Measurements from ENCODE around the gene NUDT16L1. TPM values are rescaled to one million over a fixed set of nuclear protein-coding genes. Genes with fewer than 3 reads are reported as not detected.
A peak's percentile ranks its signal among the peaks of the same experiment; 100 is the strongest.

The NUDT16L1 gene
- total and polyA plus RNA-seq, 2 of the 13 experiments (the other 11 are each of a cell fraction or from before 2014, with no cell fraction given): 28.0 to 40.5 TPM

GRCh38 chr16:4676831-4677230 lies 16.5 kb upstream of the NUDT16L1 start:
- POLR2A ChIA-PET: interaction anchor here (2.1 kb wide), 1 partner anchor 58 kb away, joined by 4 read pairs; no protein-coding TSS in a partner anchor
- no peak for FAIRE-seq

More at GRCh38 chr16:4676831-4677230, 16.5 kb upstream of the NUDT16L1 start:
- H3K27ac ChIP-seq (ENCODE audit: extremely low read length, insufficient read depth, low read length): peak overlapping the region; percentile 70
- peak overlapping the region; percentile 46; the same call in 1 of the 2 replicates for H3K9ac ChIP-seq (ENCODE audit: insufficient read depth, low read depth, low read length)
- H3K79me2 ChIP-seq (ENCODE audit: insufficient read depth, low read length): peaks cover 3% of the 10 kb centered on the region
- H3K36me3 ChIP-seq (replicated peaks in 1 of 2; ENCODE audit: control insufficient read depth in 1 of 2, insufficient read depth in 2 of 2, low read length in 2 of 2): peaks cover 15 to 47% of the 10 kb centered on the region in 2 experiments; a peak in 4 of 5 replicates
- H3K4me2 ChIP-seq (ENCODE audit: low read depth, low read length): peak overlapping the region; percentile 7; the same call in 1 of the 2 replicates
- H4K20me1 ChIP-seq (ENCODE audit: insufficient read depth, low read length): no peaks in the 10 kb centered on the region
- peaks cover 40% of the 10 kb centered on the region for H3K4me1 ChIP-seq (ENCODE audit: insufficient read depth, low read length)
- DNase-seq (ENCODE audit: low spot score) (no peak), ATAC-seq (no peak)
- in situ Hi-C loops (cut with HindIII; ENCODE audit: extremely low pct_ligation_motif_present, low pct_unique_long_range_greater_than_20kb) (no loop called here), intact Hi-C loops (cut with micrococcal nuclease; ENCODE audit: unreplicated experiment) (no loop called here)
- H3K4me3 ChIP-seq (replicated peaks in 1 of 3; ENCODE audit: insufficient read depth in 1 of 3, low read depth in 2 of 3, low read length in 3 of 3): no peak overlapping the region
- CTCF ChIA-PET (ENCODE audit: low intra/inter-chr PET ratio, low total read pairs): no interaction called here
- WGBS (ENCODE audit: low lambda C conversion rate): 92% methylated on average over 11 of the region's 11 CpGs
- no peaks in the 10 kb centered on the region for H3K27me3 ChIP-seq (ENCODE audit: control insufficient read depth in 1 of 2, insufficient read depth in 2 of 2, low read length in 2 of 2)
- no peaks in the 10 kb centered on the region for H3K9me3 ChIP-seq (ENCODE audit: low read length)
- BruUV-seq (replicated peaks): no TSS peak
- no peak overlapping the region for H2AFZ ChIP-seq (ENCODE audit: low read length)
- no peak for TF ChIP-seq ZNF879 (CRISPR knock-in tag; IDR thresholded peaks at IDR 0.05)
- TF ChIP-seq POGK (CRISPR knock-in tag; conservative IDR thresholded peaks at IDR 0.05): no peak
- TF ChIP-seq NRL (CRISPR knock-in tag; IDR thresholded peaks at IDR 0.05; ENCODE audit: borderline replicate concordance): no peak
- no peak for TF ChIP-seq ZNF841 (CRISPR knock-in tag; IDR thresholded peaks at IDR 0.05; ENCODE audit: borderline replicate concordance)
- TF ChIP-seq ZNF530 (CRISPR knock-in tag; IDR thresholded peaks at IDR 0.05; ENCODE audit: low read depth): no peak
- TF ChIP-seq LRRFIP1 (CRISPR knock-in tag; conservative IDR thresholded peaks at IDR 0.05): no peak
- no peak for TF ChIP-seq ZFP82 (CRISPR knock-in tag; IDR thresholded peaks at IDR 0.05; ENCODE audit: borderline replicate concordance)
- TF ChIP-seq RBM22 (optimal IDR thresholded peaks at IDR 0.05; ENCODE audit: low read length): peak; percentile 8
- TF ChIP-seq SATB2 (CRISPR knock-in tag; IDR thresholded peaks at IDR 0.05): no peak

All from HepG2 (cell line).